GM12873 (cell line): ENCODE results near the gene TSPAN31.

Source experiments
- TF ChIP-seq, protein P1 (sequence below): IDR thresholded peaks from 2 replicates; pipeline ENCODE4 v1.5.1; 2012; ENCODE audit warnings: low read depth, mild to moderate bottlenecking, moderate library complexity, low read length, control low read depth; ENCODE audit not compliant: insufficient read depth; ENCODE audit errors: missing control alignments

The TSPAN31 gene

DNA sequence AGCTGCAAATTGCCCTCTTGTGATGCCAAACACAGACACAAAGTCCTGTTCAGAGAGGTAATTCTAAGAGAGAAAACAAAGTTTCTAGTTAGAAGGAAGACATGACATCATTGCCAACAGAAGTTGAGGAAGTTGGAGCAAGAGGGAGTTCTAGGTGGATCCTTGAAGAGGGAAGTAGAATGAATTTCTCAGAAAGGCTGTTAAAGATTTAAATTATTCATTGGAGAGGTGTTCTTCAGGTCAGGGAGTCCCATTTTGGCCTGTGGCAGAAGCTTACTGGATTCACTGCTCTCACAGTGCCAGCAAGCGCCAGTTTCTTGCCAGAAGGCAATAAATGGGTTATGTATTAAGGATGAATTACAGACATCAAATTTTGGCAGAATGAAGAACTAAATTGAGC is 53.1 kb downstream of the TSPAN31 start:
- TF ChIP-seq, protein P1, sequence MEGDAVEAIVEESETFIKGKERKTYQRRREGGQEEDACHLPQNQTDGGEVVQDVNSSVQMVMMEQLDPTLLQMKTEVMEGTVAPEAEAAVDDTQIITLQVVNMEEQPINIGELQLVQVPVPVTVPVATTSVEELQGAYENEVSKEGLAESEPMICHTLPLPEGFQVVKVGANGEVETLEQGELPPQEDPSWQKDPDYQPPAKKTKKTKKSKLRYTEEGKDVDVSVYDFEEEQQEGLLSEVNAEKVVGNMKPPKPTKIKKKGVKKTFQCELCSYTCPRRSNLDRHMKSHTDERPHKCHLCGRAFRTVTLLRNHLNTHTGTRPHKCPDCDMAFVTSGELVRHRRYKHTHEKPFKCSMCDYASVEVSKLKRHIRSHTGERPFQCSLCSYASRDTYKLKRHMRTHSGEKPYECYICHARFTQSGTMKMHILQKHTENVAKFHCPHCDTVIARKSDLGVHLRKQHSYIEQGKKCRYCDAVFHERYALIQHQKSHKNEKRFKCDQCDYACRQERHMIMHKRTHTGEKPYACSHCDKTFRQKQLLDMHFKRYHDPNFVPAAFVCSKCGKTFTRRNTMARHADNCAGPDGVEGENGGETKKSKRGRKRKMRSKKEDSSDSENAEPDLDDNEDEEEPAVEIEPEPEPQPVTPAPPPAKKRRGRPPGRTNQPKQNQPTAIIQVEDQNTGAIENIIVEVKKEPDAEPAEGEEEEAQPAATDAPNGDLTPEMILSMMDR: no peak
